Caco-2 (cell line): Measurements from ENCODE around the gene TMEM232. TPM values are rescaled to one million over a fixed set of nuclear protein-coding genes. Genes with fewer than 3 reads are reported as not detected.

Experiments
- BruUV-seq: library from RNA; stranded (reverse); fragments of 400-500 nt; replicated peaks from 2 replicates; lab custom pipeline; 2021; lab: Mats Ljungman, UMichigan
- CTCF ChIA-PET: fragments of 300-600 bp; sonication (Branson Sonifier 250); formaldehyde crosslinking; loops from one replicate; lab custom pipeline; 2022; ENCODE audit warnings: antibody characterized with exemption; lab: Charles Lee
- POLR2A ChIA-PET: fragments of 300-600 bp; sonication (Branson Sonifier 250); formaldehyde crosslinking; loops from one replicate; lab custom pipeline; 2022; ENCODE audit warnings: antibody characterized with exemption; lab: Charles Lee
- DNase-seq, 2 experiments: peaks; one replicate each; pipeline versions ENCODE4 v3.0.0 to v3.0.0-alpha.2; 2020 to 2022
- H3K27me3 ChIP-seq: replicated peaks from 2 replicates; pipeline ENCODE4 v1.6.0; 2011; ENCODE audit warnings: low read length; ENCODE audit not compliant: control insufficient read depth, insufficient read depth
- H3K36me3 ChIP-seq: 2 replicates; pipeline ENCODE4 v1.5.1; 2011; ENCODE audit warnings: low read length; ENCODE audit not compliant: control insufficient read depth, insufficient read depth
- H3K4me1 ChIP-seq: fragments of 250-450 bp; sonication (Bioruptor Pico); 2 replicates; pipeline ENCODE4 v1.5.1; 2020; ENCODE audit warnings: mild to moderate bottlenecking
- H3K4me3 ChIP-seq: 2 replicates; pipeline ENCODE4 v1.5.1; 2011; ENCODE audit warnings: low read depth, mild to moderate bottlenecking, control low read depth, low read length
- H3K9me3 ChIP-seq: fragments of 250-450 bp; sonication (Bioruptor Pico); 2 replicates; pipeline ENCODE4 v1.5.1; 2020; ENCODE audit warnings: mild to moderate bottlenecking, moderate library complexity
- H3K27ac Mint-ChIP-seq: one replicate; pipeline ENCODE4 v1.8.0; 2022; ENCODE audit warnings: mixed read lengths; ENCODE audit not compliant: unreplicated experiment
- H3K27me3 Mint-ChIP-seq: one replicate; pipeline ENCODE4 v1.8.0; 2022; ENCODE audit warnings: mixed read lengths; ENCODE audit not compliant: insufficient read depth, unreplicated experiment
- H3K36me3 Mint-ChIP-seq: one replicate; pipeline ENCODE4 v1.8.0; 2022; ENCODE audit warnings: mild to moderate bottlenecking, mixed read lengths; ENCODE audit not compliant: insufficient read depth, unreplicated experiment
- H3K4me1 Mint-ChIP-seq: one replicate; pipeline ENCODE4 v1.8.0; 2022; ENCODE audit warnings: low read depth, mixed read lengths; ENCODE audit not compliant: unreplicated experiment
- H3K4me3 Mint-ChIP-seq: one replicate; pipeline ENCODE4 v1.8.0; 2022; ENCODE audit warnings: mild to moderate bottlenecking, moderate library complexity, mixed read lengths; ENCODE audit not compliant: unreplicated experiment
- H3K9me3 Mint-ChIP-seq: one replicate; pipeline ENCODE4 v1.8.0; 2022; ENCODE audit warnings: mixed read lengths; ENCODE audit not compliant: unreplicated experiment
- CTCF ChIP-seq, 2 experiments: fragments of 200-600 bp in 1 of 2; IDR thresholded peaks; 1 replicate in 1 of 2; 2 replicates in 1 of 2; pipeline versions ENCODE4 v1.5.1 to v1.8.0; 2011 to 2022; ENCODE audit warnings: antibody characterized with exemption in 1 of 2, control low read depth in 1 of 2, inconsistent platforms in 1 of 2, low read depth in 1 of 2, low read length in 1 of 2, mild to moderate bottlenecking in 1 of 2, moderate library complexity in 1 of 2; ENCODE audit not compliant: insufficient read depth in 1 of 2, severe bottlenecking in 1 of 2, unreplicated experiment in 1 of 2
- intact Hi-C: fragments of 100-400 bp; cut with micrococcal nuclease; formaldehyde crosslinking; loops from one replicate; pipeline ENCODE4 v1.10.0; 2022; ENCODE audit not compliant: unreplicated experiment
- total RNA-seq: library from RNA; stranded (reverse); gene quantifications from 2 replicates; pipeline ENCODE4 v1.2.3, GENCODE V29; 2022

TMEM232 gene
- total RNA-seq, 1 experiment from 2014 or later, result 0.34 TPM

- intact Hi-C loops, result no loop called here
- POLR2A ChIA-PET, result no interaction called here
- peaks cover 3% of the 10 kb centered on the region for H3K27me3 Mint-ChIP-seq
Measured at GRCh38 chr5:110510146-110510545, 216.3 kb downstream of the TMEM232 start.

GRCh38 chr5:110507972-110508371 is 218.5 kb downstream of the TMEM232 start:
- no peak overlapping the region for H3K27ac Mint-ChIP-seq
- H3K9me3 ChIP-seq, result no peaks in the 10 kb centered on the region
- BruUV-seq, result no TSS peak
- no peaks in the 10 kb centered on the region for H3K4me1 Mint-ChIP-seq
- DNase-seq, result no peak
- no peak overlapping the region for H3K4me3 ChIP-seq
- ChIA-PET POLR2A (no interaction called here), CTCF (no interaction called here)
- no peaks in the 10 kb centered on the region for H3K36me3 ChIP-seq
- no peaks in the 10 kb centered on the region for H3K4me1 ChIP-seq
- intact Hi-C loops, result no loop called here
- no peaks in the 10 kb centered on the region for H3K36me3 Mint-ChIP-seq
- no peak for TF ChIP-seq CTCF (IDR thresholded peaks at IDR 0.05; ENCODE audit: insufficient read depth in 1 of 2, low read depth in 1 of 2, low read length in 1 of 2, severe bottlenecking in 1 of 2, unreplicated experiment in 1 of 2)
- no peaks in the 10 kb centered on the region for H3K9me3 Mint-ChIP-seq
- no peaks in the 10 kb centered on the region for H3K27me3 ChIP-seq
- peaks cover 3% of the 10 kb centered on the region for H3K27me3 Mint-ChIP-seq
- no peak overlapping the region for H3K4me3 Mint-ChIP-seq

More at GRCh38 chr5:110510146-110510545, 216.3 kb downstream of the TMEM232 start:
- Mint-ChIP-seq H3K9me3 (no peaks in the 10 kb centered on the region), H3K4me1 (no peaks in the 10 kb centered on the region), H3K27ac (no peak overlapping the region), H3K4me3 (no peak overlapping the region), H3K36me3 (no peaks in the 10 kb centered on the region)
- Histone ChIP-seq H3K9me3 (no peaks in the 10 kb centered on the region), H3K4me3 (no peak overlapping the region), H3K27me3 (no peaks in the 10 kb centered on the region), H3K4me1 (no peaks in the 10 kb centered on the region), H3K36me3 (no peaks in the 10 kb centered on the region)
- CTCF ChIA-PET, result no interaction called here
- no peak for TF ChIP-seq CTCF (IDR thresholded peaks at IDR 0.05; ENCODE audit: insufficient read depth in 1 of 2, low read depth in 1 of 2, low read length in 1 of 2, severe bottlenecking in 1 of 2, unreplicated experiment in 1 of 2)
- DNase-seq, result no peak
- no TSS peak for BruUV-seq

- no peak overlapping the region for H3K4me3 Mint-ChIP-seq
- no TSS peak for BruUV-seq
- Histone ChIP-seq H3K4me3 (no peak overlapping the region), H3K9me3 (no peaks in the 10 kb centered on the region), H3K36me3 (no peaks in the 10 kb centered on the region), H3K4me1 (no peaks in the 10 kb centered on the region), H3K27me3 (no peaks in the 10 kb centered on the region)
- POLR2A ChIA-PET, result no interaction called here
- H3K27ac Mint-ChIP-seq, result no peak overlapping the region
- CTCF ChIA-PET, result no interaction called here
- intact Hi-C loops, result no loop called here
- no peaks in the 10 kb centered on the region for H3K27me3 Mint-ChIP-seq
- H3K36me3 Mint-ChIP-seq, result no peaks in the 10 kb centered on the region
- no peaks in the 10 kb centered on the region for H3K9me3 Mint-ChIP-seq
- no peaks in the 10 kb centered on the region for H3K4me1 Mint-ChIP-seq
- no peak for TF ChIP-seq CTCF (IDR thresholded peaks at IDR 0.05; ENCODE audit: insufficient read depth in 1 of 2, low read depth in 1 of 2, low read length in 1 of 2, severe bottlenecking in 1 of 2, unreplicated experiment in 1 of 2)
- no peak for DNase-seq
Measured at GRCh38 chr5:110506378-110506777, 220.1 kb downstream of the TMEM232 start.
